ENCODE data around the gene MUCL1. TPM values are rescaled to one million over a fixed set of nuclear protein-coding genes. Genes with fewer than 3 reads are reported as not detected.

The MUCL1 gene
- 0.54 and 0.84 TPM in 2 replicates for total RNA-seq

- peak; percentile 93 for DNase-seq
- intact Hi-C loops (cut with micrococcal nuclease), result loop anchor here (1.0 to 10.0 kb wide), 8 partner anchors 8 to 771 kb away; no protein-coding TSS in a partner anchor
- Mint-ChIP-seq H3K27ac (no peak within 1 kb of the TSS), H3K36me3 (ENCODE audit: low read depth) (no peaks in the 10 kb centered on the region), H3K27me3 (peaks cover 5% of the 10 kb centered on the region), H3K9me3 (no peaks in the 10 kb centered on the region), H3K4me3 (no peak within 1 kb of the TSS), H3K4me1 (peaks cover 20% of the 10 kb centered on the region)
Measured at GRCh38 chr12:54853933-54854538, at the start of gene MUCL1. Gene MUCL1, plus strand, starts transcription at chr12:54854516. Its CDS starts 67 bp downstream, at chr12:54854583.

GRCh38 chr12:54821676-54822075, 32.6 kb upstream of the MUCL1 start:
- Mint-ChIP-seq H3K4me3 (no peak overlapping the region), H3K4me1 (no peaks in the 10 kb centered on the region), H3K36me3 (ENCODE audit: low read depth) (no peaks in the 10 kb centered on the region), H3K9me3 (peaks cover 6% of the 10 kb centered on the region), H3K27me3 (peaks cover 2% of the 10 kb centered on the region), H3K27ac (no peak overlapping the region)
- intact Hi-C loops (cut with micrococcal nuclease), result no loop called here
- DNase-seq, result no peak

- no peak overlapping the region for H3K27ac Mint-ChIP-seq
- H3K4me1 Mint-ChIP-seq, result no peaks in the 10 kb centered on the region
- H3K27me3 Mint-ChIP-seq, result peaks cover 2% of the 10 kb centered on the region
- no peak overlapping the region for H3K4me3 Mint-ChIP-seq
- H3K9me3 Mint-ChIP-seq, result peaks cover 6% of the 10 kb centered on the region
- no peak for DNase-seq
- no peaks in the 10 kb centered on the region for H3K36me3 Mint-ChIP-seq (ENCODE audit: low read depth)
- intact Hi-C loops (cut with micrococcal nuclease), result no loop called here
Measured at GRCh38 chr12:54824402-54824801, 29.9 kb upstream of the MUCL1 start.

GRCh38 chr12:54829511-54829910, 24.8 kb upstream of the MUCL1 start:
- H3K27me3 Mint-ChIP-seq, result peaks cover 7% of the 10 kb centered on the region
- DNase-seq, result no peak
- no peak overlapping the region for H3K4me3 Mint-ChIP-seq
- intact Hi-C loops (cut with micrococcal nuclease), result no loop called here
- H3K4me1 Mint-ChIP-seq, result no peaks in the 10 kb centered on the region
- no peaks in the 10 kb centered on the region for H3K9me3 Mint-ChIP-seq
- H3K27ac Mint-ChIP-seq, result no peak overlapping the region
- H3K36me3 Mint-ChIP-seq (ENCODE audit: low read depth), result no peaks in the 10 kb centered on the region

GRCh38 chr12:54830199-54830598, 24.1 kb upstream of the MUCL1 start:
- Mint-ChIP-seq H3K4me1 (no peaks in the 10 kb centered on the region), H3K27ac (no peak overlapping the region), H3K9me3 (no peaks in the 10 kb centered on the region), H3K36me3 (ENCODE audit: low read depth) (no peaks in the 10 kb centered on the region), H3K4me3 (no peak overlapping the region), H3K27me3 (peaks cover 7% of the 10 kb centered on the region)
- intact Hi-C loops (cut with micrococcal nuclease), result no loop called here
- DNase-seq, result no peak

- Mint-ChIP-seq H3K27ac (no peak overlapping the region), H3K4me1 (no peaks in the 10 kb centered on the region), H3K9me3 (no peaks in the 10 kb centered on the region), H3K36me3 (ENCODE audit: low read depth) (no peaks in the 10 kb centered on the region), H3K27me3 (peaks cover 13% of the 10 kb centered on the region), H3K4me3 (no peak overlapping the region)
- DNase-seq, result no peak
- intact Hi-C loops (cut with micrococcal nuclease), result no loop called here
Measured at GRCh38 chr12:54831631-54832030, 22.7 kb upstream of the MUCL1 start.

GRCh38 chr12:54840244-54840865, 14.0 kb upstream of the MUCL1 start:
- DNase-seq, result no peak
- H3K36me3 Mint-ChIP-seq (ENCODE audit: low read depth), result no peaks in the 10 kb centered on the region
- peaks cover 7% of the 10 kb centered on the region for H3K9me3 Mint-ChIP-seq
- H3K27ac Mint-ChIP-seq, result no peak overlapping the region
- H3K4me1 Mint-ChIP-seq, result no peaks in the 10 kb centered on the region
- intact Hi-C loops (cut with micrococcal nuclease), result no loop called here
- H3K27me3 Mint-ChIP-seq, result peaks cover 20% of the 10 kb centered on the region
- H3K4me3 Mint-ChIP-seq, result no peak overlapping the region

GRCh38 chr12:54857406-54857805, 3.1 kb downstream of the MUCL1 start:
- H3K27me3 Mint-ChIP-seq, result peaks cover 13% of the 10 kb centered on the region
- no peaks in the 10 kb centered on the region for H3K36me3 Mint-ChIP-seq (ENCODE audit: low read depth)
- no peak overlapping the region for H3K27ac Mint-ChIP-seq
- intact Hi-C loops (cut with micrococcal nuclease), result loop anchor here (10.0 kb wide), 1 partner anchor 767 kb away; no protein-coding TSS in a partner anchor
- H3K9me3 Mint-ChIP-seq, result peaks cover 7% of the 10 kb centered on the region
- H3K4me1 Mint-ChIP-seq, result peaks cover 21% of the 10 kb centered on the region
- no peak overlapping the region for H3K4me3 Mint-ChIP-seq
- no peak for DNase-seq

- Mint-ChIP-seq H3K36me3 (ENCODE audit: low read depth) (no peaks in the 10 kb centered on the region), H3K27ac (no peak overlapping the region), H3K4me1 (peaks cover 24% of the 10 kb centered on the region), H3K9me3 (peaks cover 10% of the 10 kb centered on the region), H3K27me3 (peaks cover 15% of the 10 kb centered on the region), H3K4me3 (no peak overlapping the region)
- no peak for DNase-seq
- intact Hi-C loops (cut with micrococcal nuclease), result loop anchor here (10.0 kb wide), 1 partner anchor 766 kb away; no protein-coding TSS in a partner anchor
Measured at GRCh38 chr12:54858562-54858961, 4.2 kb downstream of the MUCL1 start.

- no peak for DNase-seq
- peaks cover 18% of the 10 kb centered on the region for H3K27me3 Mint-ChIP-seq
- no peaks in the 10 kb centered on the region for H3K36me3 Mint-ChIP-seq (ENCODE audit: low read depth)
- H3K27ac Mint-ChIP-seq, result no peak overlapping the region
- intact Hi-C loops (cut with micrococcal nuclease), result loop anchor here (10.0 kb wide), 1 partner anchor 765 kb away; no protein-coding TSS in a partner anchor
- H3K4me1 Mint-ChIP-seq, result peaks cover 24% of the 10 kb centered on the region
- no peak overlapping the region for H3K4me3 Mint-ChIP-seq
- peaks cover 10% of the 10 kb centered on the region for H3K9me3 Mint-ChIP-seq
Measured at GRCh38 chr12:54859502-54859901, 5.2 kb downstream of the MUCL1 start.

GRCh38 chr12:54861927-54862326, 7.6 kb downstream of the MUCL1 start:
- Mint-ChIP-seq H3K27ac (no peak overlapping the region), H3K4me1 (peaks cover 13% of the 10 kb centered on the region), H3K4me3 (no peak overlapping the region), H3K36me3 (ENCODE audit: low read depth) (no peaks in the 10 kb centered on the region), H3K27me3 (peaks cover 29% of the 10 kb centered on the region), H3K9me3 (peaks cover 10% of the 10 kb centered on the region)
- intact Hi-C loops (cut with micrococcal nuclease), result loop anchor here (1.0 kb wide), 1 partner anchor 8 kb away; the partner anchor contains the start of gene MUCL1
- DNase-seq, result no peak

- no peak for DNase-seq
- Mint-ChIP-seq H3K36me3 (ENCODE audit: low read depth) (no peaks in the 10 kb centered on the region), H3K4me1 (peaks cover 11% of the 10 kb centered on the region), H3K4me3 (no peak overlapping the region), H3K27ac (no peak overlapping the region), H3K9me3 (peaks cover 14% of the 10 kb centered on the region), H3K27me3 (peaks cover 42% of the 10 kb centered on the region)
- intact Hi-C loops (cut with micrococcal nuclease), result no loop called here
Measured at GRCh38 chr12:54863948-54864618, 9.8 kb downstream of the MUCL1 start.

- H3K27ac Mint-ChIP-seq, result no peak overlapping the region
- H3K36me3 Mint-ChIP-seq (ENCODE audit: low read depth), result no peaks in the 10 kb centered on the region
- peaks cover 11% of the 10 kb centered on the region for H3K4me1 Mint-ChIP-seq
- DNase-seq, result no peak
- H3K9me3 Mint-ChIP-seq, result peaks cover 14% of the 10 kb centered on the region
- peaks cover 40% of the 10 kb centered on the region for H3K27me3 Mint-ChIP-seq
- intact Hi-C loops (cut with micrococcal nuclease), result no loop called here
- H3K4me3 Mint-ChIP-seq, result no peak overlapping the region
Measured at GRCh38 chr12:54865683-54866324, 11.5 kb downstream of the MUCL1 start.

GRCh38 chr12:54868690-54869089, 14.4 kb downstream of the MUCL1 start:
- no peak overlapping the region for H3K27ac Mint-ChIP-seq
- H3K36me3 Mint-ChIP-seq (ENCODE audit: low read depth), result no peaks in the 10 kb centered on the region
- H3K4me3 Mint-ChIP-seq, result no peak overlapping the region
- intact Hi-C loops (cut with micrococcal nuclease), result no loop called here
- H3K4me1 Mint-ChIP-seq, result peaks cover 6% of the 10 kb centered on the region
- H3K27me3 Mint-ChIP-seq, result peaks cover 44% of the 10 kb centered on the region
- H3K9me3 Mint-ChIP-seq, result peaks cover 5% of the 10 kb centered on the region
- DNase-seq, result no peak
